HepG2 (cell line): Measurements from ENCODE around the gene PPFIA3. TPM values are rescaled to one million over a fixed set of nuclear protein-coding genes. Genes with fewer than 3 reads are reported as not detected.

Experiments
- ATF7-NPFF ChIP-seq: sonication (generic); formaldehyde crosslinking; IDR thresholded peaks from 2 replicates; pipeline ENCODE4 v1.8.1; 2023; ENCODE audit warnings: mild to moderate bottlenecking, low read depth, missing genetic modification reagents, moderate library complexity
- FIP1L1 ChIP-seq: fragments of 200-400 bp; formaldehyde crosslinking; IDR thresholded peaks from 2 replicates; pipeline ENCODE4 v1.6.1; 2018; ENCODE audit warnings: low read depth, mild to moderate bottlenecking, low read length, moderate library complexity, borderline replicate concordance; ENCODE audit not compliant: insufficient read depth
- MTF1 ChIP-seq: sonication (generic); formaldehyde crosslinking; IDR thresholded peaks from 2 replicates; pipeline ENCODE4 v1.5.0; 2020; ENCODE audit warnings: missing genetic modification reagents
- PRDM4 ChIP-seq: sonication (generic); formaldehyde crosslinking; IDR thresholded peaks from 2 replicates; pipeline ENCODE4 v1.9.0; 2021; ENCODE audit warnings: missing genetic modification reagents, borderline replicate concordance
- RAD51 ChIP-seq: fragments of 450-650 bp; IDR thresholded peaks from 2 replicates; pipeline ENCODE4 v1.6.1; 2016; ENCODE audit warnings: borderline replicate concordance
- SALL2 ChIP-seq: sonication (generic); formaldehyde crosslinking; IDR thresholded peaks from 2 replicates; pipeline ENCODE4 v1.8.1; 2023; ENCODE audit warnings: mild to moderate bottlenecking, missing genetic modification reagents, inconsistent platforms
- ZBTB8A ChIP-seq: sonication (generic); formaldehyde crosslinking; IDR thresholded peaks from 2 replicates; pipeline ENCODE4 v1.4.0; 2020; ENCODE audit warnings: mild to moderate bottlenecking, low read depth, missing genetic modification reagents, borderline replicate concordance
- polyA plus RNA-seq, 8 experiments: library from polyadenylated mRNA; depleted of rRNA in 3 of 8; stranded (reverse) in 7 of 8; unstranded in 1 of 8; fragments of >200 nt; fragmentation: Illumina TruSeq in 4 of 8; extraction: Trizol in 4 of 8; gene quantifications; 2 replicates each; pipeline versions ENCODE4 v1.2.1 to v1.2.3, GENCODE V29; 2011 to 2016; ENCODE audit warnings: low read depth in 4 of 8, missing spikeins in 1 of 8, mixed read lengths in 1 of 8; ENCODE audit not compliant: insufficient read depth in 1 of 8
- total RNA-seq, 5 experiments: library from RNA; depleted of rRNA; stranded (reverse); fragments of >200 nt; fragmentation: Illumina TruSeq; extraction: Trizol; gene quantifications; 2 replicates each; pipeline ENCODE4 v1.2.3, GENCODE V29; 2016; ENCODE audit warnings: low read depth in 1 of 5
- TF ChIP-seq, protein P1 (sequence below): sonication (generic); formaldehyde crosslinking; IDR thresholded peaks from 2 replicates; pipeline ENCODE4 v1.8.0; 2022; ENCODE audit warnings: mild to moderate bottlenecking, missing genetic modification reagents, moderate library complexity
- TF ChIP-seq, protein P2 (sequence below): sonication (generic); formaldehyde crosslinking; IDR thresholded peaks from 2 replicates; pipeline ENCODE4 v1.5.0; 2020; ENCODE audit warnings: mild to moderate bottlenecking, missing genetic modification reagents
- TF ChIP-seq, protein P3 (sequence below): sonication (generic); formaldehyde crosslinking; IDR thresholded peaks from 2 replicates; pipeline ENCODE4 v1.5.0; 2020; ENCODE audit warnings: mild to moderate bottlenecking, missing genetic modification reagents

The PPFIA3 gene
- total and polyA plus RNA-seq, 2 of the 13 experiments (the other 11 are each of a cell fraction or from before 2014, with no cell fraction given) = 6.7 to 8.6 TPM

- TF ChIP-seq, protein P1, sequence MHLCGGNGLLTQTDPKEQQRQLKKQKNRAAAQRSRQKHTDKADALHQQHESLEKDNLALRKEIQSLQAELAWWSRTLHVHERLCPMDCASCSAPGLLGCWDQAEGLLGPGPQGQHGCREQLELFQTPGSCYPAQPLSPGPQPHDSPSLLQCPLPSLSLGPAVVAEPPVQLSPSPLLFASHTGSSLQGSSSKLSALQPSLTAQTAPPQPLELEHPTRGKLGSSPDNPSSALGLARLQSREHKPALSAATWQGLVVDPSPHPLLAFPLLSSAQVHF = no peak
- TF ChIP-seq FIP1L1 (no peak), SALL2 (CRISPR knock-in tag) (no peak), MTF1 (CRISPR knock-in tag) (no peak), RAD51 (no peak), ATF7-NPFF (CRISPR knock-in tag) (no peak), ZBTB8A (CRISPR knock-in tag) (no peak), PRDM4 (CRISPR knock-in tag) (no peak)
- TF ChIP-seq, protein P2, sequence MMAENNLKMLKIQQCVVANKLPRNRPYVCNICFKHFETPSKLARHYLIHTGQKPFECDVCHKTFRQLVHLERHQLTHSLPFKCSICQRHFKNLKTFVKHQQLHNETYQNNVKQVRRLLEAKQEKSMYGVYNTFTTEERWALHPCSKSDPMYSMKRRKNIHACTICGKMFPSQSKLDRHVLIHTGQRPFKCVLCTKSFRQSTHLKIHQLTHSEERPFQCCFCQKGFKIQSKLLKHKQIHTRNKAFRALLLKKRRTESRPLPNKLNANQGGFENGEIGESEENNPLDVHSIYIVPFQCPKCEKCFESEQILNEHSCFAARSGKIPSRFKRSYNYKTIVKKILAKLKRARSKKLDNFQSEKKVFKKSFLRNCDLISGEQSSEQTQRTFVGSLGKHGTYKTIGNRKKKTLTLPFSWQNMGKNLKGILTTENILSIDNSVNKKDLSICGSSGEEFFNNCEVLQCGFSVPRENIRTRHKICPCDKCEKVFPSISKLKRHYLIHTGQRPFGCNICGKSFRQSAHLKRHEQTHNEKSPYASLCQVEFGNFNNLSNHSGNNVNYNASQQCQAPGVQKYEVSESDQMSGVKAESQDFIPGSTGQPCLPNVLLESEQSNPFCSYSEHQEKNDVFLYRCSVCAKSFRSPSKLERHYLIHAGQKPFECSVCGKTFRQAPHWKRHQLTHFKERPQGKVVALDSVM (CRISPR knock-in tag) = no peak
- TF ChIP-seq, protein P3, sequence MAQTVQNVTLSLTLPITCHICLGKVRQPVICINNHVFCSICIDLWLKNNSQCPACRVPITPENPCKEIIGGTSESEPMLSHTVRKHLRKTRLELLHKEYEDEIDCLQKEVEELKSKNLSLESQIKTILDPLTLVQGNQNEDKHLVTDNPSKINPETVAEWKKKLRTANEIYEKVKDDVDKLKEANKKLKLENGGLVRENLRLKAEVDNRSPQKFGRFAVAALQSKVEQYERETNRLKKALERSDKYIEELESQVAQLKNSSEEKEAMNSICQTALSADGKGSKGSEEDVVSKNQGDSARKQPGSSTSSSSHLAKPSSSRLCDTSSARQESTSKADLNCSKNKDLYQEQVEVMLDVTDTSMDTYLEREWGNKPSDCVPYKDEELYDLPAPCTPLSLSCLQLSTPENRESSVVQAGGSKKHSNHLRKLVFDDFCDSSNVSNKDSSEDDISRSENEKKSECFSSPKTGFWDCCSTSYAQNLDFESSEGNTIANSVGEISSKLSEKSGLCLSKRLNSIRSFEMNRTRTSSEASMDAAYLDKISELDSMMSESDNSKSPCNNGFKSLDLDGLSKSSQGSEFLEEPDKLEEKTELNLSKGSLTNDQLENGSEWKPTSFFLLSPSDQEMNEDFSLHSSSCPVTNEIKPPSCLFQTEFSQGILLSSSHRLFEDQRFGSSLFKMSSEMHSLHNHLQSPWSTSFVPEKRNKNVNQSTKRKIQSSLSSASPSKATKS (CRISPR knock-in tag) = no peak
Observed at GRCh38 chr19:49120325-49120683, 960 bp downstream of the PPFIA3 start (continued).
